NCI-H2196 treated with DMSO at 0.1 percent for 48 hours (cell line): ENCODE data around the gene AKAP8.
"Not testable (repeated sequence)": the region's sequence is repeated elsewhere in the genome, so short reads cannot be mapped to it uniquely, and the experiment has no call there.

Source experiments
- DNase-seq: peaks from one replicate; lab custom pipeline; 2025; ENCODE audit not compliant: unreplicated experiment; lab: John Stamatoyannopoulos, UW

AKAP8 gene

DNA sequence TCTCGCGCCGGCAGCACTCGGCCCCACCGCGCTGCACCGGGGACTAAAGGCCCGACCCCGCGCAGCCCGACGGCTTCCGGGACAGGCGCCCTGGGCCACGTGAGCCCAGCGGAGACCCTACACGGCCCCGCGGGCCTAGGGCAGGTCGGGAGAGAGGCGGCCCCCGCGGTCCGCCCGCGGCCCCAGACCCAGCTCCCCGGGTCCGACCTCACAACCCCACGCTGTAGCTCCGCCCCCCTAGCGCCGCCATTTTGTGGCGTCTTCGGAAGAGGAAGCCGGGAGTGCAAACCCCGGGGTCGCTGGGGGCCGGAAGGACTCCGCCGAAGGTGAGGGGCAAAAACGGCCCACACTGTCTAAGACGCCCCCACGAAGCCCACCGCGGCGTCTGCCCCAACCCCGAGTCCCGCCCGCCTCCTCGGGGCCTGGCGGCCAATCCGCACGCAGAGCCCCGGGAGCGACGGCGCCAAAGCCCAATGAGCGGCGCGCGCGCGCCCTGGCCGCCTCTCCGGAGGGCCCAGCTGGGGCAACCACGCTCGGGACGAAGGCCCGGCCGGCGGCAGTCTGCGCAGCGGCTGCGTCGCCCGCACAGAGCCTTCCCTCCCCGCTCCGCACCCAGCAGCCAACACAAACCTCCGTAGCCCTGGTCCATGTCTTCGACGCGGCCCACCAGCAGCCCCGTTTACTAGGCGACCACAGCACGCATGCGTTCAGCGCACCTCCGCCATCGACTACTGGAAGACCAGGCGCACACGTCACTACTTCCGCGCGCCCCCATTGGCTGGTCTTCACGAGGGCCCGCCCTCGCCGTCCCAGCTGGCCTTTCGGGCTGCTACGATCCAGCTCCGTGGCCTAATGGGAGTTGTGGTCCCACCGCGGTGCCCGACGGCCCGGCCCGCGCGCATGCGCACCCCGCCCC, at the start of gene AKAP8:
Gene AKAP8, minus strand, starts transcription at position 705 of the 916 bp plus-strand sequence. Its CDS starts 56 bp downstream, at position 649.
- DNase-seq: peak; percentile 94

GRCh38 chr19:15427991-15428471, 48.4 kb upstream of the AKAP8 start:
- no peak for DNase-seq

- no peak for DNase-seq
Observed at GRCh38 chr19:15427350-15427700, 47.7 kb upstream of the AKAP8 start.

GRCh38 chr19:15426485-15427349, 47.1 kb upstream of the AKAP8 start:
- DNase-seq: no peak

DNA sequence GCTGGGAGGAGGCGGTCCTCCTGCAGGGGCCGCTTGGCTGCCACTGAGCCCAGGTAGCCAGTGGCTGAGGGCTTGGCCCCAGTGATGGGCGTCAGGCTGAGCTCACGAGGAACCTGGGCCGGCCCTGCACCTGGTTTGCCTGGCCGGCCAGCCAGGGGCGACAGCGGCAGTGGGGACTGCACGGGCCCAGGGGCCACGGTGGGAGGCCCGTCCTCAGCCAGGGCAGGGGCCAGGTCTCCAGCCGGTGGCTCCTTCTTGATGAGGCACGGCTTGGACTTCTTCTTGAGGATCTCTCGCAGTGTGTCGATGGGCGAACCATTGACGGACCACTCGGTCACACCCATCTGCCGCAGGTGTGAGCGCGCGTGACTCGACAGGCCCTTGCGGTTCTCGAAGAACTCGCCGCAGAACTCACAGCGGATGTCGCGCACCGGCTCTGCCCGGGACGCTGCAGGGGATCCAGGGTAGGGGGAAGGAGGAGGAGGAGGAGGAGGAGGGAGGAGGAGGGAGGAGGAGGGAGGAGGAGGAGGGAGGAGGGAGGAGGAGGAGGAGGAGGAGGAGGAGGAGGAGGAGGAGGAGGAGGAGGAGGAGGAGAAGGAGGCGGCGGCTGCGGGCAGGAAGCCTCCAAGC, 45.8 kb upstream of the AKAP8 start:
- DNase-seq: no peak

DNA sequence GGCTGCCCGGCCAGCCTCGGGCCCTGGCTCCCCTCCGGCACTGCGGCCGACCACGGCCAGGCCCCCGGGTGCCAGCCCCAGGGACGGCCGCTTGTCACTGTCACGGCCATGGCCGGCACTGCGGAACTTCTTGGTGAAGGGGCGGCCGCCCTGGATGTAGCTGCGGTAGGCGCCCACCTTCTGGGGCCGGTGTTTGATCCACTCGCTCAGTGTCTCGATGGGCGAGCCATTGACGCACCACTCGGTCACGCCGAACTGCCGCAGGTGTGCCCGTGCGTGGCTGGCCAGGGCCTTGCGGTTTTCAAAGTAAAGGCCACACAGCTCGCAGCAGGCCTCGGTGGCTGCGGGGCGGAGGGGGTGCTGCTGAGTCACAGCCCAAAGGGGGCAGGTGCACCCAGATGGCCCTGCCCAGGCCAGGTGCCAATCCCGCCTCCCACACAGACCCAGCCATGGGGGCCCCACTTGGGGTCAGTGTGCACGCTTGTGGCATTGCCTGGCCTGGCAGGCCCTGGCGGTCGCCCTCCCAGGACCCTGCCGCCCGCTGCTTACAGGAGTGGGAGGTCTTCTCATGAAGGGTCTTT, 45.2 kb upstream of the AKAP8 start:
- no peak for DNase-seq

DNA sequence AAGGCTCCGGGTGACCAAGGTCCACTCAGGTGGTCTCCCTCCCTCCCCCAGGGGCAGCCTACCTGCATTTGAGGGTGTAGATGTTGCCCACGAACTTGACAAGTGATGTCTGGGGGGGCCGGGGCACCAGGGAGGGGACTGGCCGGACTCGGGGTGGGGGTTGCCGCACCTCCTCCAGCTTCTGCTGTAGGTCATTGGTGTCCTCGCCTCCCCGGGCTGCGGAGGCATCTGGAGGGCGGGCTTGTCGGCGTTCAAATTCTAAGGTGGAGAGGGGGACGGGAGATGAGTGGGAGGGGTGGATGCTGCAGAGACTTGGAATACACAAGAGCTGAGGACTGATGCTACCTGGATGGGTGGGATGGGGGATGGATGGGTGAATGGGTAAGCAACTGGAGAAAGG, 44.5 kb upstream of the AKAP8 start:
- no peak for DNase-seq

- DNase-seq: no peak
Observed at GRCh38 chr19:15423130-15423529, 43.5 kb upstream of the AKAP8 start.

GRCh38 chr19:15422296-15423075, 42.9 kb upstream of the AKAP8 start:
- no peak for DNase-seq

DNA sequence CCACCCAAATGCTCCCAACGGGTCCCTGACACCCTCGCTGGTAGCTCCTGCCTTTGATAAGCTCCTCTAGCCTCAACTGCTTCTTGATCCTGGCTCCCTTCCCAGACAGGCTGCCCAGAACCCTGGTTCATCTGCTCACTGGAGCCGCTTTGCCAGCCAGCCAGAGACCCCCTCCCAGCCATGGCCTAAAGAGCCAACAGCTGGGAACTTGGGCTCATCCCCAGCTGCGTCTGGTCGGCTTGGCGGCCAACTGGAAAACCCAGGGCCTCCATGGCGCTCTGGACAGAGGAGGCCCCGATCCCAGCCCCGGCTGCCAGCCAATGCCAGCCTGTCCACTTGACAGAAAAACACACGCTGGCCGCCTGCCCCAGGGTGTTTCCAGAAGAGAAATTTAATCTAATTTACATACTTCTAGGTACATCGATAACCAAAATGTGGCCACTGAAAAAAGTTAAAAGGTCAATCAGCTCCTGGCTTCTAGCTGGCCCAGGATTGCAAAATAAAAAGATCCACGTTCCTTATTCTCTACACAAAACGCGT, 42.2 kb upstream of the AKAP8 start:
- peak; percentile 81 for DNase-seq

DNA sequence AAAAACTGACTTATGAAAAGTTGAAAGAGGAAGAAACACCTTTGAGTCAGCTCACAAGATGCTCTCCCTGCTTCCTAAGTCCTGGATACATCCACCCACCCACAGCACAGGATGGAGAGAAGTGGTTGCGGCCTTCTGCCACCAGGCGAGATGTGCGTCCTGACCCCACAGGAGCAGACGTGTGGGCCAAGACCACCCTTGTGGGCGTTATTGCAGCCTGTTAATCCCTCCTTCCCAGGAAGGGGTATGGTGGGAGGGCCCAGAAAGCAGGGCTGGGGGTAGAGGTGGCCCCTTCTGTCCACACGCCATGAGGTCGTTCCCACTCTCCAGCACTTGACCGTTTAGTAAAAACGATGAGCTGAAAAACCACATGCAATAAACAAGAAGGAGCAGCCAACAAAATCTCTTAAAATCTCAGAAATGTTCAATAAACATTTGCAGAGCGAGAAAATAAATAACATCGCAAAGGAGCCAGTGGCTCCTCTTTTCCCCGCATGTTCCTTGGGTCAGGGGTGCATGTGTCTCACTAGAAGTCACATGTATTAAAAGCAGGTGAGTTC, 41.6 kb upstream of the AKAP8 start:
- no peak for DNase-seq

- DNase-seq: no peak
Observed at GRCh38 chr19:15419413-15420025, 39.9 kb upstream of the AKAP8 start.

DNA sequence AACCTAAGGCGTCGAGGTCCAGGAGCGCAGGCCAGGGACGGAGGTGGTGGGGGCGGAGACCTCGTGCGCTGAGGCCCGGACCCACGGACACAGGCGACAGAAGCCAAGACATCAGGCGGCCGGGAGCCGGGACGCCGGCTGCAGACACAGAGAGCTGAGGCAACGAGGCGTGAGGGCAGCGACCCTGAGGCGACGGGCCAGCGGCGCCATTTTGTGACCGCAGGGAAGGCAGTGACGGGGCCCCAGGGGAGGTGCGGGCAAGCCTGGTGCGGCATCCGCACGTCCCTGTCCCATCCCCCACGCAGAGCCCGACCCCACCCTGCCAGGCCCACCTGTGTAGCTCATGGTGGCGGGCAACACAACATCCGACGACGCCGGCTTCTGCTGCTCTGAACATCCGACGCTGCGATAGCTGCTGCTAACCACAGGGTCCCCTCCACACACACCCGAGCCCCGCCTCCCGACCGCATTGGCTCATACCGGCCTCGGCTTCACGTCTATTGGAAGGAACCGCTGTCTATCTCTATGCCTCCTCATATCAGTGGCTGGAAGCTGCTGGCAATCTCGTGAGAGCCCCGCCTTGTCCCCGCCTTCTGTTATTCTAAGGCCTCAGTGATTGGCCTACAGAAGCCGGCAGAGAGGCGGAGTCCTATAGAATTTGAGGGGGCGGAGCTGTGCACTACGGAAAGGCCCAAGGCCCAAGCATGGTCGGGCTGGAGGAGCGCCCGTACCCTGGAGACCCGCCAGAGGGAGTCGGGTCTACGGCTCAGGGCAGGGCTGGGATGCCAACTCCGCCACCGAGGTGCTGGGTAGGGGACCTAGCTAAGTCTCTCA, 39.2 kb upstream of the AKAP8 start, which contains the start of gene AKAP8L:
Gene AKAP8L, minus strand, starts transcription at position 410 of the 834 bp plus-strand sequence. Its CDS starts 65 bp downstream, at position 345.
- peak; percentile 99 for DNase-seq

- DNase-seq: no peak
Observed at GRCh38 chr19:15418231-15418578, 38.6 kb upstream of the AKAP8 start.

- DNase-seq: no peak
Observed at GRCh38 chr19:15417699-15418098, 38.1 kb upstream of the AKAP8 start.

DNA sequence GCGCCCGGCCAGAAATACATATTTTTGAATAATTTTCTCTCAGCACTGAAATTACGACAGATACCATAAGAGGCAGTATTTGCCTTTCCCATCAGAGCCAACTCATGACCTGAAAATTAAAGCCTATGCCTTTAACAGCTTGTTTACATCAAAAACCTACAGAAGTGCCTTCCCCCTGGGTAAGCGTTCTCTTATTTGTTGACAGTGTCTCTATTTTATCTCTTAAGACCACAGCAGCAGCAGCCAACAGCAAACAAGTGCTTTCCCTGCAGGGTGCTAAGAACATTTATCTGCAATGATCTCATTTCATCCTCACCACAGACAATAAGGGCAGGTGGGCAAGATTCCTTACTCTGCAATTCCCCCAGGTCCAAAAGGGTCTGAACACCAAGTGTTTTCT, 33.2 kb upstream of the AKAP8 start:
- no peak for DNase-seq

- not testable (repeated sequence) for DNase-seq
Observed at GRCh38 chr19:15411351-15411750, 31.8 kb upstream of the AKAP8 start.

DNA sequence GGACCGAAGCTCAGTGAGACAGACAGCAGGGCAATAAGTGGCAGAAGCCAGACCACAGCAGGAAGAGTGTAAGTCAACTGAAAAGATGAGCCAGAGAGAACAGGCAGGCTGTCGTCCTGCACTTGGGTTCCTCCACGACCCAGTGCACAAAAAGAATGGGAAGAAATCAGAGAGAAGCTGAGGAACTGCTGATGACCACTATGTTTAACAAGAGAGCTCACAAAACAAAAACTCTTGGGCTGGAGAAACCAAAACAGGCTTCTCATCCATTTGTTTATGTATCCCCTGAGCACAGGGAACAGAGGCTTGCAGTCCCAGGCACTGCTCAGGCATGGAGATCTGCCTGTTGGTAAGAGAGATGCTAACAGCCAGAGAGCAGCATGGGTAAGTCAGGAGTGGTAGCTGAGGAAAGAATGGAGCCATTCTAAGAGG, 25.2 kb upstream of the AKAP8 start:
- no peak for DNase-seq
